Ascending aorta (tissue), 2 donors: Measurements from ENCODE around the gene SNW1. TPM values are rescaled to one million over a fixed set of nuclear protein-coding genes. Genes with fewer than 3 reads are reported as not detected.

Experiments
- DNase-seq, 2 donors: peaks; one replicate each; pipeline ENCODE4 v3.0.0-alpha.2; 2019; ENCODE audit warnings: low spot score in 2 of 2
- H3K27ac ChIP-seq, 2 donors: fragments of 200-600 bp; sonication (generic); one replicate each; pipeline ENCODE4 v1.5.1; 2016 to 2017; ENCODE audit warnings: mild to moderate bottlenecking in 1 of 2
- H3K27me3 ChIP-seq: fragments of 200-600 bp; sonication (generic); one replicate; pipeline ENCODE4 v1.5.1; 2017
- H3K36me3 ChIP-seq, 2 donors: fragments of 200-600 bp; sonication (generic); one replicate each; pipeline ENCODE4 v1.5.1; 2016
- H3K4me1 ChIP-seq, 2 donors: fragments of 200-600 bp; sonication (generic); one replicate each; pipeline ENCODE4 v1.5.1; 2016 to 2017; ENCODE audit warnings: mild to moderate bottlenecking in 1 of 2
- H3K4me3 ChIP-seq, 2 donors: fragments of 200-600 bp; sonication (generic); one replicate each; pipeline ENCODE4 v1.5.1; 2016 to 2017; ENCODE audit warnings: mild to moderate bottlenecking in 1 of 2
- H3K9me3 ChIP-seq, 2 donors: fragments of 200-600 bp; sonication (generic); one replicate each; pipeline ENCODE4 v1.5.1; 2016
- CTCF ChIP-seq, 3 experiments: fragments of 200-600 bp in 2 of 3; fragments of 450-650 bp in 1 of 3; sonication (generic) in 2 of 3; IDR thresholded peaks; one replicate each; pipeline ENCODE4 v1.5.1; 2016 to 2019; ENCODE audit warnings: antibody characterized with exemption in 3 of 3, mild to moderate bottlenecking in 1 of 3, moderate library complexity in 1 of 3
- intact Hi-C: fragments of 100-400 bp; cut with DNase I; formaldehyde crosslinking; loops from one replicate; pipeline ENCODE4 v1.15.1; 2023
- total RNA-seq: library from RNA; depleted of rRNA; stranded (reverse); fragments of >200 nt; gene quantifications from one replicate; pipeline ENCODE4 v1.1.0, GENCODE V29; 2016

The SNW1 gene
- total RNA-seq, 1 donor from 2014 or later: 16.8 TPM

- Histone ChIP-seq H3K36me3 (peaks cover 48 to 66% of the 10 kb centered on the region in 2 donors), H3K27ac (no peak overlapping the region), H3K9me3 (no peaks in the 10 kb centered on the region), H3K27me3 (no peaks in the 10 kb centered on the region), H3K4me1 (no peaks in the 10 kb centered on the region), H3K4me3 (no peak overlapping the region)
- intact Hi-C loops: no loop called here
- no peak for DNase-seq
- no peak for TF ChIP-seq CTCF (IDR thresholded peaks at IDR 0.05)
Measured at GRCh38 chr14:77746064-77746702, 14.8 kb downstream of the SNW1 start.

DNA sequence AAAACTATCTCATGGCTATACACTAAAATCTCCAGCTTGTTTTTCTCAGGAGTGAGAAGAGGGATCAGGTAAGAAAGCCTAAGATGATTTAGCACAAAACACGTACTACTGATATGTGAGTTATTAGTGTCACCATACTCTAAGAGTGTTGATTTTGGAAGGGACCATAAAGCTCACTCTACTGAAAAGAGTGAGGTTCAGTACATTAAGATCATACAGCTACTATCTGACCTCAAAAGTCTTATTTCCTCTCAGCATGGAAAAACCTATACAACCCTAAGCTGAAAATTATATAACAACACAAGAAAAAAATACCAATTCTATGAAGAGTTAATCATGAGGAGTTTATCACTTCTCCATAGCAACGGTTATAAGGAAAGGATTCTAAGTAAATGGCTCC lies 19.5 kb downstream of the SNW1 start:
- no peak overlapping the region for H3K4me3 ChIP-seq
- intact Hi-C loops: no loop called here

DNA sequence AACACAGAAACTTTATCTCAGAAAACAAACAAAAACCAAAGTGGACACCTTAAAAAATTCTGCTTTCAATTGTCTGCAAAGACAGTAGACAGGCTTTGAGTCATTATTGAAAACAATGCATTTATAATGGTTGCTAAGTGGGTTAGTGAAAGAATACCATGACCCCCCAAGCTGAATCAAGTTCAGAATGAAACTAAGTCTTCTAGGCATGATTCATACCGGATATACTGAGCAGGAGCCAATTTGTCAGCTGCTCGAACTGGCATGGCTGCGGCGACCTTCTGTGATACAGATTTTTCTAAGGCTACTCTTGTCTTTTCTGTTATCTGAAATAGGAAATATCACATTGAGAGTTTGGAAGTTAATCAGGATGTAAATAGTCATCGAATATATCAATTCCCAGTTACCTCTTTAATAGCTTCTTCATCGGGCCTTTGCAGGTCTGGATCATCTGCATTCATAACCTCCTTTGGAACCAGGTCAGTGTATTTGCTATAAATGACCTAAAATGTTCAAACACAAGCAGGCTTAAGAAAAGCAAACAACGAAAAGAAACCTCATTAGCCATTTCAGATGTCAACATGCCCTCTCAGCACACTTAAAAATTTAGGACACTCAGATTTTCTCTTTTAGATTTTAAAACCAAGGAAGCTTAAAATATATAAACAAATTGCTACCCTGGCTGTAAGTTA lies 22.3 kb downstream of the SNW1 start:
- no peak for DNase-seq
- no peak overlapping the region for H3K27ac ChIP-seq
- no peaks in the 10 kb centered on the region for H3K9me3 ChIP-seq
- peaks cover 0 to 4% of the 10 kb centered on the region in 2 donors for H3K4me1 ChIP-seq
- no peaks in the 10 kb centered on the region for H3K27me3 ChIP-seq
- intact Hi-C loops: no loop called here
- TF ChIP-seq CTCF (IDR thresholded peaks at IDR 0.05): no peak
- H3K4me3 ChIP-seq: no peak overlapping the region
- peaks cover 66 to 79% of the 10 kb centered on the region in 2 donors for H3K36me3 ChIP-seq

More for the DNA sequence above, 19.5 kb downstream of the SNW1 start:
- H3K27ac ChIP-seq: no peak overlapping the region
- TF ChIP-seq CTCF (IDR thresholded peaks at IDR 0.05): no peak
- peaks cover 42 to 62% of the 10 kb centered on the region in 2 donors for H3K36me3 ChIP-seq
- H3K9me3 ChIP-seq: no peaks in the 10 kb centered on the region
- peaks cover 0 to 4% of the 10 kb centered on the region in 2 donors for H3K4me1 ChIP-seq
- H3K27me3 ChIP-seq: no peaks in the 10 kb centered on the region
- DNase-seq: no peak

- H3K9me3 ChIP-seq: no peaks in the 10 kb centered on the region
- H3K4me1 ChIP-seq: no peaks in the 10 kb centered on the region
- DNase-seq: no peak
- intact Hi-C loops: no loop called here
- H3K27ac ChIP-seq: no peak overlapping the region
- peaks cover 83 to 94% of the 10 kb centered on the region in 2 donors for H3K36me3 ChIP-seq
- no peak for TF ChIP-seq CTCF (IDR thresholded peaks at IDR 0.05)
- no peak overlapping the region for H3K4me3 ChIP-seq
- H3K27me3 ChIP-seq: no peaks in the 10 kb centered on the region
Measured at GRCh38 chr14:77730976-77731497, 29.9 kb downstream of the SNW1 start.

DNA sequence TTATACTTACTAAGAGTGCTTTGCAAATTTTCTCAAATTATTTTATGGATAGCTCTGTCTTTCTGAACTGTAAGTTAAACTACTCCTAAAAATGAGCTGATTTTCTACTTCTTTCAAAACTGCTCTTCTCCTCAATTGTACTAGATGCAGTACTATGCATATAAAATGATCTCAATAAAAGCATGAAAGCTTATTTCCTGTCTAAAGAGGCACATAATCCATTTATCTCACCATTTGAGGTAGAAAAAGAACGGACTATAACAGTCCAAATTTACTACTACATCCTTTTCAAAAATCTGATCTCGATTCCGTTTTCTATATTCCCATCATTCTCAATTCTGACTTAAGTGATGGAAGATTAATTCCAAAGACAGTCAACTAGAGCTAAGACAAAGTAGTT lies 38.7 kb downstream of the SNW1 start:
- intact Hi-C loops: no loop called here
- Histone ChIP-seq H3K9me3 (no peaks in the 10 kb centered on the region), H3K27ac (no peak overlapping the region), H3K36me3 (peaks cover 85 to 93% of the 10 kb centered on the region in 2 donors), H3K4me1 (no peaks in the 10 kb centered on the region), H3K27me3 (no peaks in the 10 kb centered on the region), H3K4me3 (no peak overlapping the region)
- DNase-seq: no peak
- TF ChIP-seq CTCF (IDR thresholded peaks at IDR 0.05): no peak
